NCI-H2029 treated with DMSO at 0.1 percent for 48 hours (cell line): ENCODE measurements around the gene MAGI3.
"Not testable (repeated sequence)": the region's sequence is repeated elsewhere in the genome, so short reads cannot be mapped to it uniquely, and the experiment has no call there.

Experiments used
- DNase-seq: peaks from one replicate; lab custom pipeline; 2025; lab: John Stamatoyannopoulos, UW

The MAGI3 gene

DNA sequence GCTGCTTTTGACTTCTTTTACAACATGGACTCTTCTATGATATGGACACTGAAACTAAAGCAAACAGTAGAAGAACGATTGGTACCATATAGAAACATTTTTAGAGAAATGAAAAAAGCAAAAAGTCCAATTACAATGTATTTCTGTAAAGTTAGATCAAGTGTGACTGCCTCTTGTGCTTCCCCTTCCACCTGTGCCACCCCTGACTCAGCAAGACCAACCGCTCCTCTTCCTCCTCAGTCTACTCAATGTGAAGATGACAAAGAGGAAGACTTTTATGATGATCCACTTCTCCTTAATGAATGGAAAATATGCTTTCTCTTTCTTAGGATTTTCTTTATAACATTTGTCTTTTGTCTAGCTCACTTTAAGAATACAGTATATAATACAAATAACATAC, 302.0 kb downstream of the MAGI3 start:
- no peak for DNase-seq

- DNase-seq: no peak
These were observed 302.6 kb downstream of the MAGI3 start for GRCh38 chr1:113692824-113693431.

GRCh38 chr1:113694910-113695309, 304.6 kb downstream of the MAGI3 start:
- DNase-seq: no peak

DNA sequence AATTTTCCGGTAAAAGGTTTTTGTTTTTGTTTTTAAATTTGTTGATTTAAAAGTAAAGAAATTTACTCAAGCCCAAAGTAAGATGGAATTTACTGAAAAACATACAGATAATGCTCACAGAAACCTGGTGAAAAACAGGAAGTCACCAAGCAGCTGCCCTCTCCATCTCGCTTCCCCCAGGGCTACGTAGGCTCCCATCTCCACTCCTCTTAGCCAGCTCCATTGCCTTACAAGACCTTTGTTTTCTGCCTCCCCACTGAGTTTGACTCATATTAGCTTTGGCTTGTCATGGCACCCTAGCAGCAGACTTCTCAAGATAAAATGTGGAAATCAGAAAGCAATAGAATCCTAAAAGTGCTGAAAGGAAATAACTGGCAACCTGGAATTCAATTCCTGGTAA, 311.1 kb downstream of the MAGI3 start:
- no peak for DNase-seq

GRCh38 chr1:113714606-113715269, 324.4 kb downstream of the MAGI3 start:
- no peak for DNase-seq

- DNase-seq: not testable (repeated sequence)
These were observed 327.2 kb downstream of the MAGI3 start for GRCh38 chr1:113717506-113717905.

DNA sequence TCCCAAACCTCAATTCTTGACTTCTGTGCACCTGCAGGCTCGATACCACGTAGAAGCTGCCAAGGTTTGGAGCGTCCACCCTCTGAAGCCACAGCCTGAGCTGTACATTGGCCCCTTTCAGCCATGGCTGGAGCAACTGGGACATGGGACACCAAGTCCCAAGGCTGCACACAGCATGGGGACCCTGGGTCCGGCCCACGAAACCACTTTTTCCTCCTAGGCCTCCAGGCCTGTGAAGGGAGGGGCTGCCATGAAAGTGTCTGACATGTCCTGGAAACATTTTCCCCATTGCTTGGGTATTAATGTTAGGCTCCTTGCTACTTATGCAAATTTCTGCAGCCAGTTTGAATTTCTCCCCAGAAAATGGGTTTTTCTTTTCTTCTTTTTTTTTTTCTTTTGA, 328.3 kb downstream of the MAGI3 start:
- not testable (repeated sequence) for DNase-seq

DNA sequence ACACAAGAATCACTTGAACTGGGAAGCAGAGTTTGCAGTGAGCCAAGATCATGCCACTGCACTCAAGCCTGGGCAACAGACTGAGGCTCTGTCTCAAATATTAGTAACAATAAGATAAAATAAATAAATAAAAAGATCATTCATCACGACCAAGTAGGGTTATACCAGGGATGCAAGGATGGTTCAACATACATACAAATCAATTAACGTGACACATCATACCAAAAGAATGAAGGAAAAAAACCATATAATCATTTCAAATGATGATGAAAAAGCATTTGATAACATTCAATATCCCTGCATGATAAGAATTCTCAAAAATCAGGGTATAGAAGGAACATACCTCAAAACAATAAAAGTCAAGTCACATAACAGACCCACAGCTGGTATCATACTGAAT, 330.7 kb downstream of the MAGI3 start:
- no peak for DNase-seq

GRCh38 chr1:113732802-113733201, 342.5 kb downstream of the MAGI3 start:
- DNase-seq: no peak

GRCh38 chr1:113734357-113735055, 344.2 kb downstream of the MAGI3 start:
- DNase-seq: no peak
